Ovary (tissue), 3 donors: ENCODE data around the gene SCTR.

Source experiments
- CTCF ChIP-seq, 3 donors: fragments of 450-650 bp in 2 of 3; fragments of 200-600 bp in 1 of 3; IDR thresholded peaks; one replicate each; pipeline versions ENCODE4 v1.5.1 to v1.8.0; 2016 to 2022; ENCODE audit warnings: antibody characterized with exemption in 3 of 3, mild to moderate bottlenecking in 1 of 3
- EP300 ChIP-seq: sonication (generic); formaldehyde crosslinking; IDR thresholded peaks from one replicate; pipeline ENCODE4 v1.6.1; 2017; ENCODE audit warnings: antibody characterized with exemption
- POLR2A ChIP-seq: fragments of 450-650 bp; IDR thresholded peaks from one replicate; pipeline ENCODE4 v1.6.1; 2017; ENCODE audit warnings: antibody characterized with exemption, mild to moderate bottlenecking, moderate library complexity
- donor health status: DM: no; HTN: no; CAD: no.

DNA sequence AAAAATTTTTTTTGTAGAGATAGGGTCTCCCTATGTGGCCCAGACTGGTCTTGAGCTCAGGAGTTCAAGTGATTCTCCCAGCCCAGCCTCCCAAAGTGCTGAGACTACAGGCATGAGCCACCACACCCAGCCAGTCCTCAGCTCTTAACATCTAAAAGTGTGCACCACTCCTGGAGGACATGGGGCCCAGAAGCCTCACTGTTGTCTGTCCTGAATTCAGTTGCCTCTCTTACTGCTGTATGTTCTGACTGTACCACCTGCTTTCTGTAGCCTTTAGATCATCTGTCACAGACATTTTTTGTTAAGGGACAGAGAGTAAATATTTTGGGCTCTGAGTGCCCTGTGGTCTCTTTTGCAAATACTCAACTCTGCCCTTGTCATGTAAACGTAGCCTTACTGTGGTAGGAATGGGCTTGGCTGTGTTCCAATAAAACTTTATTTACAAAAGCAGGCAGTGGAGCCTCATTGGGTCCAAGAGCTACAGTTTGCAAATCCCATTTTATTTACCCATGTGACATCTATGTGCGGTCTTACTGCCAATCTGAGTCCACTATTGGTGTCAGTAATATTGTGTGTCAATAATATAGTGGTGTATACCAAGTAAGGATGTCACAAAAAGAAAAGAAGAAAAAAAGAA lies 54.5 kb downstream of the SCTR start:
- TF ChIP-seq POLR2A (no peak), CTCF (IDR thresholded peaks at IDR 0.05) (no peak), EP300 (no peak)
